Measurements from ENCODE around the gene MEGF6.
A peak's percentile ranks its signal among the peaks of the same experiment; 100 is the strongest.

Gene MEGF6

GRCh38 chr1:3463891-3464648 lies 147.2 kb downstream of the MEGF6 start:
- no peaks in the 10 kb centered on the region; the same call in 1 of the 2 replicates for H3K36me3 ChIP-seq
- peak overlapping the region; percentile 39 for H3K27ac ChIP-seq
- no peak for DNase-seq
- no peaks in the 10 kb centered on the region for H3K27me3 ChIP-seq (ENCODE audit: insufficient read depth, low read depth, severe bottlenecking)
- H3K9me3 ChIP-seq (ENCODE audit: severe bottlenecking): no peaks in the 10 kb centered on the region
- TF ChIP-seq CTCF (IDR thresholded peaks at IDR 0.05; ENCODE audit: low read depth, low read length): no peak
- no peak overlapping the region for H3K4me3 ChIP-seq (ENCODE audit: low read depth, low read length)

- no peak for TF ChIP-seq CTCF (IDR thresholded peaks at IDR 0.05; ENCODE audit: low read depth, low read length)
- Histone ChIP-seq H3K27ac (peak overlapping the region; percentile 16; the same call in 1 of the 2 replicates), H3K4me3 (ENCODE audit: low read depth, low read length) (no peak overlapping the region), H3K36me3 (no peaks in the 10 kb centered on the region; the same call in 1 of the 2 replicates), H3K27me3 (ENCODE audit: insufficient read depth, low read depth, severe bottlenecking) (no peaks in the 10 kb centered on the region), H3K9me3 (ENCODE audit: severe bottlenecking) (no peaks in the 10 kb centered on the region)
- no peak for DNase-seq
These were observed 147.9 kb downstream of the MEGF6 start for GRCh38 chr1:3463408-3463863.

GRCh38 chr1:3463013-3463385 lies 148.3 kb downstream of the MEGF6 start:
- no peaks in the 10 kb centered on the region; the same call in 1 of the 2 replicates for H3K36me3 ChIP-seq
- no peak overlapping the region; the same call in 1 of the 2 replicates for H3K27ac ChIP-seq
- TF ChIP-seq CTCF (IDR thresholded peaks at IDR 0.05; ENCODE audit: low read depth, low read length): no peak
- H3K27me3 ChIP-seq (ENCODE audit: insufficient read depth, low read depth, severe bottlenecking): no peaks in the 10 kb centered on the region
- no peaks in the 10 kb centered on the region for H3K9me3 ChIP-seq (ENCODE audit: severe bottlenecking)
- H3K4me3 ChIP-seq (ENCODE audit: low read depth, low read length): no peak overlapping the region
- DNase-seq: no peak

GRCh38 chr1:3462356-3463012 lies 148.8 kb downstream of the MEGF6 start:
- Histone ChIP-seq H3K36me3 (no peaks in the 10 kb centered on the region; the same call in 1 of the 2 replicates), H3K4me3 (ENCODE audit: low read depth, low read length) (no peak overlapping the region), H3K9me3 (ENCODE audit: severe bottlenecking) (no peaks in the 10 kb centered on the region), H3K27me3 (ENCODE audit: insufficient read depth, low read depth, severe bottlenecking) (no peaks in the 10 kb centered on the region), H3K27ac (no peak overlapping the region)
- TF ChIP-seq CTCF (IDR thresholded peaks at IDR 0.05; ENCODE audit: low read depth, low read length): no peak
- DNase-seq: no peak

- no peak for TF ChIP-seq CTCF (IDR thresholded peaks at IDR 0.05; ENCODE audit: low read depth, low read length)
- DNase-seq: no peak
- no peaks in the 10 kb centered on the region for H3K9me3 ChIP-seq (ENCODE audit: severe bottlenecking)
- H3K27me3 ChIP-seq (ENCODE audit: insufficient read depth, low read depth, severe bottlenecking): no peaks in the 10 kb centered on the region
- no peaks in the 10 kb centered on the region; the same call in 1 of the 2 replicates for H3K36me3 ChIP-seq
- no peak overlapping the region for H3K4me3 ChIP-seq (ENCODE audit: low read depth, low read length)
- H3K27ac ChIP-seq: no peak overlapping the region
These were observed 149.4 kb downstream of the MEGF6 start for GRCh38 chr1:3461934-3462275.

Measured in WERI-Rb-1 (cell line).